ENCODE measurements around the gene HNF1A. TPM values are rescaled to one million over a fixed set of nuclear protein-coding genes. Genes with fewer than 3 reads are reported as not detected.
A peak's percentile ranks its signal among the peaks of the same experiment; 100 is the strongest.

HNF1A gene
- total RNA-seq, 1 donor from 2014 or later = not detected

DNA sequence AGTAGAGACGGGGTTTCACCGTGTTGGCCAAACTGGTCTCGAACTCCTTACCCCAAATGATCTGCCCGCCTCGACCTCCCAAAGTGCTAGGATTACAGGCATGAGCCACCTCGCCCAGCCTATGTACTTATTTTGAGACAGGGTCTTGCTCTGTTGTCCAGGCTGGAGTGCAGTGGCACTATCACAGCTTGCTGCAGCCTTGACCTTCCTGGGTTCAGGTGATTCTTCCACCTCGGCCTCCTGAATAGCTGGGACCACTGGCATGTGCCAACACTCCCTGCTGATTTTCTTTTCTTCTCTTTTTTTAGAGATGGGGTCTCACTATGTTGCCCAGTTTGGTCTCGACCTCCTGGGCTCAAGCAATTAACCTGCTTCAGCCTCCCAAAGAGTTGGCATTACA is 14.0 kb upstream of the HNF1A start:
- Mint-ChIP-seq H3K9me3 (ENCODE audit: unreplicated experiment) (no peaks in the 10 kb centered on the region), H3K4me1 (ENCODE audit: unreplicated experiment) (no peaks in the 10 kb centered on the region), H3K27ac (ENCODE audit: unreplicated experiment) (no peak overlapping the region), H3K4me3 (ENCODE audit: unreplicated experiment) (no peak overlapping the region), H3K27me3 (ENCODE audit: unreplicated experiment) (peaks cover 5% of the 10 kb centered on the region), H3K36me3 (ENCODE audit: low read depth, unreplicated experiment) (no peaks in the 10 kb centered on the region)
- DNase-seq (ENCODE audit: low spot score) = no peak
- TF ChIP-seq, protein P1, sequence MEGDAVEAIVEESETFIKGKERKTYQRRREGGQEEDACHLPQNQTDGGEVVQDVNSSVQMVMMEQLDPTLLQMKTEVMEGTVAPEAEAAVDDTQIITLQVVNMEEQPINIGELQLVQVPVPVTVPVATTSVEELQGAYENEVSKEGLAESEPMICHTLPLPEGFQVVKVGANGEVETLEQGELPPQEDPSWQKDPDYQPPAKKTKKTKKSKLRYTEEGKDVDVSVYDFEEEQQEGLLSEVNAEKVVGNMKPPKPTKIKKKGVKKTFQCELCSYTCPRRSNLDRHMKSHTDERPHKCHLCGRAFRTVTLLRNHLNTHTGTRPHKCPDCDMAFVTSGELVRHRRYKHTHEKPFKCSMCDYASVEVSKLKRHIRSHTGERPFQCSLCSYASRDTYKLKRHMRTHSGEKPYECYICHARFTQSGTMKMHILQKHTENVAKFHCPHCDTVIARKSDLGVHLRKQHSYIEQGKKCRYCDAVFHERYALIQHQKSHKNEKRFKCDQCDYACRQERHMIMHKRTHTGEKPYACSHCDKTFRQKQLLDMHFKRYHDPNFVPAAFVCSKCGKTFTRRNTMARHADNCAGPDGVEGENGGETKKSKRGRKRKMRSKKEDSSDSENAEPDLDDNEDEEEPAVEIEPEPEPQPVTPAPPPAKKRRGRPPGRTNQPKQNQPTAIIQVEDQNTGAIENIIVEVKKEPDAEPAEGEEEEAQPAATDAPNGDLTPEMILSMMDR (IDR thresholded peaks at IDR 0.05; ENCODE audit: unreplicated experiment) = no peak

DNA sequence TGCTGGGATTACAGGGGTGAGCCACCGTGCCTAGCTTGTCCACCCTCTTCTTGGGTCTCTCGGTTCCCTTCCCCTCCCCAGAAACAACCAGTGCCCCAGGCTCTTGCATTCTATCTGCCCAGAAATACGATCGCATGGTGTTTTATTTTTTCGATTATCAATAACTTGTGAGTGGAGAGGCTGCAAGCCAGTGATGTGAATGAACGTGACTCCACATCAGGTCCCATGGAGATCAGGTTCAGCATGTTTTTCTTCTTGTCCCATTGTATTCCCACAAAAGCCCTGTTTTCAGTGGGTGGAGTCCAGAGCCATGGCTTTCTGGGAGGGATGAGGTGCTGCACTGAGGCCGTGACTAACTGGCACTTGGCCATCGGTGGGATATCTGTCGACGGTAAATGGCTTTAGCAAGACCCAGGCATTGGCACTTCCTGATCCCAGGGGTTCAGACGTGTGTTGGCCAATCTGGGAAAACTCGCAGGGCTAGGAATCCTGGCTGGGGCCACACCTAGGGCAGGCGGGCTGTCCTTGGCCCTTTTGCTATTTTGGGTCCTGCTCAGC is 12.7 kb upstream of the HNF1A start:
- no peak overlapping the region for H3K4me3 Mint-ChIP-seq (ENCODE audit: unreplicated experiment)
- H3K4me1 Mint-ChIP-seq (ENCODE audit: unreplicated experiment) = no peaks in the 10 kb centered on the region
- H3K27ac Mint-ChIP-seq (ENCODE audit: unreplicated experiment) = no peak overlapping the region
- peaks cover 10% of the 10 kb centered on the region for H3K27me3 Mint-ChIP-seq (ENCODE audit: unreplicated experiment)
- H3K36me3 Mint-ChIP-seq (ENCODE audit: low read depth, unreplicated experiment) = no peaks in the 10 kb centered on the region
- TF ChIP-seq, protein P1 (IDR thresholded peaks at IDR 0.05; ENCODE audit: unreplicated experiment) = no peak
- no peaks in the 10 kb centered on the region for H3K9me3 Mint-ChIP-seq (ENCODE audit: unreplicated experiment)
- no peak for DNase-seq (ENCODE audit: low spot score)

DNA sequence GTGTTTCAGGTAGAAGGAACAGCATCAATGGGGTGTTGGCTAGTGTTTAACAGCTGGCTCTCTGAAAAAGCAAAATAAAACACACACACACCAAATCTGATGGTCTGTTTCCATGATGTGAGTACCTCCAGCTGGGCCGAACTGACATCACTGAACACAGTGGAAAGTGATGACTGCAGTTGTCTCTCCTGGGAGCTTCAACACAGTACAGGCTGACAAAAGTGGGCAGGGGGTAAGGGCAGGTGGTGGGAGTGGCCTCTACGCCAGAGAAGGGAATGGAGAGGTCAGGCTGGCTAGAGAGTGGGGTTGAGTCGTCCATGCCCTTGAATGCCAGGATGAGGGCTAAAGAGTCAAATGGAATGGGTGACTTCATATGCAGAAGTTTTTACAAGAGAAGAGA is 8.0 kb upstream of the HNF1A start:
- Mint-ChIP-seq H3K27ac (ENCODE audit: unreplicated experiment) (no peak overlapping the region), H3K4me3 (ENCODE audit: unreplicated experiment) (no peak overlapping the region), H3K36me3 (ENCODE audit: low read depth, unreplicated experiment) (no peaks in the 10 kb centered on the region), H3K27me3 (ENCODE audit: unreplicated experiment) (peaks cover 6% of the 10 kb centered on the region), H3K9me3 (ENCODE audit: unreplicated experiment) (no peaks in the 10 kb centered on the region), H3K4me1 (ENCODE audit: unreplicated experiment) (no peaks in the 10 kb centered on the region)
- no peak for DNase-seq (ENCODE audit: low spot score)
- TF ChIP-seq, protein P1 (IDR thresholded peaks at IDR 0.05; ENCODE audit: unreplicated experiment) = no peak

DNA sequence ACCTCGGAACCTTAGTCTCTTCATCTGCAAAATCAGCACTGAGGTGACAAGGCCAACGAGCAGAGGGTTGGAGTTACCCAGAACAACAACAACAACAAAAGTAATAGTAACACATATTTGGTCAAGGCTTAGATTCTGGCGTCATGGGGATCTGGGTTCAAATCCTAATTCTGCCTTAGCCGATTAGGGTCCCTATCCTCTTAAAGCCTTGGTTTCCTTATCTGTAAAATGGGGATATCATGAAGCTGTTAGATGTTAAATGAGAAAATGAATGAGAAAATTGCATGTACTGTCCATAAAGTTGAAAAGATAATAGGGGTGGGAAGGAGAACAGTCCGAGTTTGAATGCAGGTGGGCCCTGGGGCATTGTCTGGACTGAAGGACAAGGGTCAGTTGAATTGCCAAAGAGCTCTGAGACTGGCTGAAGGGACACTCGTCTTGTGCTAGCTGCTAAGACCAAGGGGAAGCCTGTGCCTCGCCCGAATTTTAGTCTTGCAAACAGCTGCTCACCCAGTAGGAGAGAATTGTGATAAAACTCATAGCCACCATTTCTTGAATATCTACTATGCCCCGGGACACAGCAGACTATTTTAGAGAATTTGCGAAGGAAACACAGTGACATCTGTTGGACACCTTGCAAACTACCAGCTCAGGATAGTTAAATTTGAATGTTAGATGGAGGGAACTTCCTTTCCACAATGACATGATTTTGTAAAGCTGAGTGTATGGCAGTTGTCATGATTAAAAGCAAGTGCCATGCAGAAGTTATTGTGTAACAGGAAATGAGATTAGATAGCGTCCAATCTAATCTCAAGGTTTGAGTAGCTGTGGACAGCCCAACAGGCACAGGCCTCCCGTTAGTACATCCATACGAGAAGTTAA is 6.8 kb upstream of the HNF1A start:
- Mint-ChIP-seq H3K27ac (ENCODE audit: unreplicated experiment) (no peak overlapping the region), H3K36me3 (ENCODE audit: low read depth, unreplicated experiment) (no peaks in the 10 kb centered on the region), H3K4me1 (ENCODE audit: unreplicated experiment) (no peaks in the 10 kb centered on the region), H3K27me3 (ENCODE audit: unreplicated experiment) (peaks cover 6% of the 10 kb centered on the region), H3K4me3 (ENCODE audit: unreplicated experiment) (no peak overlapping the region), H3K9me3 (ENCODE audit: unreplicated experiment) (no peaks in the 10 kb centered on the region)
- DNase-seq (ENCODE audit: low spot score) = no peak
- TF ChIP-seq, protein P1 (IDR thresholded peaks at IDR 0.05; ENCODE audit: unreplicated experiment) = peak; percentile 56
